Smooth muscle cell of bladder (primary cell): Measurements from ENCODE around the gene CFAP97D1. TPM values are rescaled to one million over a fixed set of nuclear protein-coding genes. Genes with fewer than 3 reads are reported as not detected.

Experiments
- total RNA-seq: library from RNA; depleted of rRNA; stranded (reverse); fragments of >200 nt; gene quantifications from 2 replicates; pipeline ENCODE4 v1.2.3, GENCODE V29; 2014

The CFAP97D1 gene
- total RNA-seq: under 0.01 TPM in 2 replicates

GRCh38 chr17:43780135-43780534 is at the start of gene CFAP97D1:
Gene CFAP97D1 (plus strand): TSS chr17:43780435. CDS start chr17:43780463, 28 bp downstream.

GRCh38 chr17:43758497-43759174 is 21.6 kb upstream of the CFAP97D1 start, which contains the start of gene SOST:
Gene SOST (minus strand): TSS chr17:43758791. CDS start chr17:43758741, 50 bp downstream.

GRCh38 chr17:43778337-43779144 is 1.7 kb upstream of the CFAP97D1 start, which contains the start of gene DUSP3:
Gene DUSP3 (minus strand): TSS chr17:43778977. CDS start chr17:43778924, 53 bp downstream.

GRCh38 chr17:43832976-43833829 is 53.0 kb downstream of the CFAP97D1 start, which contains the start of gene MPP3:
Gene MPP3 (minus strand): TSS chr17:43833146. CDS start chr17:43831906, 1,240 bp downstream.

Other genes with a start within 250 kb of the CFAP97D1 start
- 1.3 and 1.4 TPM in 2 replicates for gene ETV4, start 234.1 kb upstream of the CFAP97D1 start, total RNA-seq
- gene MEOX1, start 118.5 kb upstream of the CFAP97D1 start, total RNA-seq: under 0.01 and 0.09 TPM in 2 replicates
- not detected in 2 replicates for gene SOST, start 21.6 kb upstream of the CFAP97D1 start, total RNA-seq
- gene DUSP3, start 1.5 kb upstream of the CFAP97D1 start, total RNA-seq: 38.4 and 59.7 TPM in 2 replicates
- gene MPP3, start 52.7 kb downstream of the CFAP97D1 start, total RNA-seq: 7.8 and 10.0 TPM in 2 replicates
- not detected in 2 replicates for gene CD300LG, start 66.7 kb downstream of the CFAP97D1 start, total RNA-seq
- 2.0 and 3.0 TPM in 2 replicates for gene MPP2, start 127.1 kb downstream of the CFAP97D1 start, total RNA-seq
- not detected in 2 replicates for gene PPY, start 162.0 kb downstream of the CFAP97D1 start, total RNA-seq
- gene PYY, start 173.5 kb downstream of the CFAP97D1 start, total RNA-seq: not detected in 2 replicates
- gene NAGS, start 224.2 kb downstream of the CFAP97D1 start, total RNA-seq: 0.55 and 0.71 TPM in 2 replicates
- 93.0 and 101 TPM in 2 replicates for gene TMEM101, start 234.5 kb downstream of the CFAP97D1 start, total RNA-seq